ENCODE measurements around the gene PGD. TPM values are rescaled to one million over a fixed set of nuclear protein-coding genes. Genes with fewer than 3 reads are reported as not detected.
A peak's percentile ranks its signal among the peaks of the same experiment; 100 is the strongest.

The PGD gene
- total RNA-seq = 34.4 TPM
- long read RNA-seq, transcript PGD-201 (13 exons, 1,885 nt) = major isoform, 76 of 84 reads
- long read RNA-seq, partial matches to known transcripts = 8 of 84 reads
- long read RNA-seq, other reads (novel, unspliced or antisense) = 0 of 84 reads

GRCh38 chr1:10398734-10399443 is at the start of gene PGD:
Gene PGD (plus strand): TSS chr1:10399064. CDS start chr1:10399118, 54 bp downstream.
- intact Hi-C loops (cut with DNase I) = no loop called here
- DNase-seq = peak; percentile 99
- ATAC-seq (ENCODE audit: poor library complexity) = peak; percentile 98

GRCh38 chr1:10353282-10353681 is 45.6 kb upstream of the PGD start:
- DNase-seq = no peak
- no peak for ATAC-seq (ENCODE audit: poor library complexity)
- intact Hi-C loops (cut with DNase I) = no loop called here

- ATAC-seq (ENCODE audit: poor library complexity) (no peak), DNase-seq (no peak)
- intact Hi-C loops (cut with DNase I) = no loop called here
Measured at GRCh38 chr1:10353693-10354092, 45.2 kb upstream of the PGD start.

GRCh38 chr1:10360045-10360444 is 38.8 kb upstream of the PGD start:
- no peak for DNase-seq
- no peak for ATAC-seq (ENCODE audit: poor library complexity)
- intact Hi-C loops (cut with DNase I) = no loop called here

GRCh38 chr1:10361515-10361914 is 37.3 kb upstream of the PGD start:
- intact Hi-C loops (cut with DNase I) = no loop called here
- peak; percentile 64 for DNase-seq
- peak; percentile 94 for ATAC-seq (ENCODE audit: poor library complexity)

- intact Hi-C loops (cut with DNase I) = no loop called here
- DNase-seq (no peak), ATAC-seq (ENCODE audit: poor library complexity) (peak; percentile 55)
Measured at GRCh38 chr1:10368194-10368593, 30.7 kb upstream of the PGD start.

GRCh38 chr1:10374442-10374860 is 24.4 kb upstream of the PGD start:
- ATAC-seq (ENCODE audit: poor library complexity) (no peak), DNase-seq (no peak)
- intact Hi-C loops (cut with DNase I) = no loop called here

GRCh38 chr1:10377365-10378029 is 21.4 kb upstream of the PGD start:
- DNase-seq = peak; percentile 71
- intact Hi-C loops (cut with DNase I) = loop anchor here (2.0 kb wide), 1 partner anchor 51 kb away; no protein-coding TSS in a partner anchor

GRCh38 chr1:10378081-10378841 is 20.6 kb upstream of the PGD start:
- ATAC-seq (ENCODE audit: poor library complexity) (peak; percentile 40), DNase-seq (peak; percentile 68)
- intact Hi-C loops (cut with DNase I) = no loop called here

More at GRCh38 chr1:10377365-10378029, 21.4 kb upstream of the PGD start:
- peak; percentile 87 for ATAC-seq (ENCODE audit: poor library complexity)

GRCh38 chr1:10379101-10379620 is 19.7 kb upstream of the PGD start:
- intact Hi-C loops (cut with DNase I) = no loop called here
- ATAC-seq (ENCODE audit: poor library complexity) (no peak), DNase-seq (no peak)

GRCh38 chr1:10379676-10380075 is 19.2 kb upstream of the PGD start:
- ATAC-seq (ENCODE audit: poor library complexity) = no peak
- intact Hi-C loops (cut with DNase I) = no loop called here
- DNase-seq = no peak

- DNase-seq = no peak
- intact Hi-C loops (cut with DNase I) = no loop called here
- peak; percentile 45 for ATAC-seq (ENCODE audit: poor library complexity)
Measured at GRCh38 chr1:10380594-10381275, 18.1 kb upstream of the PGD start.

- intact Hi-C loops (cut with DNase I) = no loop called here
- DNase-seq = no peak
- no peak for ATAC-seq (ENCODE audit: poor library complexity)
Measured at GRCh38 chr1:10383630-10384029, 15.2 kb upstream of the PGD start.

GRCh38 chr1:10384219-10384618 is 14.6 kb upstream of the PGD start:
- intact Hi-C loops (cut with DNase I) = no loop called here
- ATAC-seq (ENCODE audit: poor library complexity) (no peak), DNase-seq (no peak)

GRCh38 chr1:10386761-10387676 is 11.8 kb upstream of the PGD start:
- intact Hi-C loops (cut with DNase I) = no loop called here
- ATAC-seq (ENCODE audit: poor library complexity) (no peak), DNase-seq (no peak)

- DNase-seq = peak; percentile 71
Measured at GRCh38 chr1:10387677-10388386, 11.0 kb upstream of the PGD start.

GRCh38 chr1:10388387-10388715 is 10.5 kb upstream of the PGD start:
- intact Hi-C loops (cut with DNase I) = no loop called here
- DNase-seq = no peak
- ATAC-seq (ENCODE audit: poor library complexity) = peak; percentile 16

More at GRCh38 chr1:10387677-10388386, 11.0 kb upstream of the PGD start:
- ATAC-seq (ENCODE audit: poor library complexity) = peak; percentile 90
- intact Hi-C loops (cut with DNase I) = no loop called here

Data from Right ventricle myocardium superior (tissue), 1 donor.